Breast epithelium (tissue), 4 donors: ENCODE data around the gene IRF6. TPM values are rescaled to one million over a fixed set of nuclear protein-coding genes. Genes with fewer than 3 reads are reported as not detected.
A peak's percentile ranks its signal among the peaks of the same experiment; 100 is the strongest.

Experiments
- DNase-seq, 2 donors: peaks; one replicate each; pipeline ENCODE4 v3.0.0-alpha.2; 2019; ENCODE audit warnings: low spot score in 2 of 2
- H3K27ac ChIP-seq, 2 donors: fragments of 200-600 bp; sonication (generic) in 1 of 2; one replicate each; pipeline ENCODE4 v1.5.1; 2016 to 2019; ENCODE audit warnings: mild to moderate bottlenecking in 1 of 2
- H3K27me3 ChIP-seq, 2 donors: fragments of 200-600 bp; sonication (generic) in 1 of 2; one replicate each; pipeline versions ENCODE4 v1.5.1 to v1.6.0; 2017 to 2019; ENCODE audit warnings: control low read depth in 1 of 2, mild to moderate bottlenecking in 1 of 2
- H3K36me3 ChIP-seq: fragments of 200-600 bp; one replicate; pipeline ENCODE4 v1.5.1; 2019
- H3K4me1 ChIP-seq, 2 donors: fragments of 200-600 bp; sonication (generic); one replicate each; pipeline ENCODE4 v1.5.1; 2016 to 2019; ENCODE audit warnings: control low read depth in 1 of 2
- H3K4me3 ChIP-seq, 3 donors: fragments of 200-600 bp; sonication (generic); 1 replicate in 2 of 3; 2 replicates in 1 of 3; pipeline ENCODE4 v1.5.1; 2016 to 2019; ENCODE audit warnings: mild to moderate bottlenecking in 3 of 3, moderate library complexity in 2 of 3
- H3K9me3 ChIP-seq, 2 donors: fragments of 200-600 bp; sonication (generic) in 1 of 2; one replicate each; pipeline ENCODE4 v1.5.1; 2016 to 2019; ENCODE audit warnings: control low read depth in 1 of 2
- POLR2A ChIP-seq: fragments of 450-650 bp; IDR thresholded peaks from one replicate; pipeline ENCODE4 v1.6.1; 2016; ENCODE audit warnings: antibody characterized with exemption, mild to moderate bottlenecking, moderate library complexity
- POLR2AphosphoS5 ChIP-seq, 3 donors: sonication (generic); formaldehyde crosslinking; IDR thresholded peaks; one replicate each; pipeline ENCODE4 v1.6.1; 2017; ENCODE audit warnings: antibody characterized with exemption in 3 of 3
- intact Hi-C: fragments of 100-400 bp; cut with DNase I; formaldehyde crosslinking; loops from one replicate; pipeline ENCODE4 v1.15.1; 2023; ENCODE audit warnings: low total_unique reads
- total RNA-seq, 3 donors: library from RNA; depleted of rRNA; stranded (reverse); fragments of >200 nt; gene quantifications; one replicate each; pipeline ENCODE4 v1.1.0, GENCODE V29; 2016
- TF ChIP-seq, protein P1 (sequence below), 3 donors: fragments of 450-650 bp; IDR thresholded peaks; one replicate each; pipeline ENCODE4 v1.5.1; 2016 to 2017; ENCODE audit warnings: antibody characterized with exemption in 3 of 3, mild to moderate bottlenecking in 3 of 3, moderate library complexity in 3 of 3

Gene IRF6
- total RNA-seq, 3 donors from 2014 or later: 1.9 to 81.8 (median 42.9) TPM

DNA sequence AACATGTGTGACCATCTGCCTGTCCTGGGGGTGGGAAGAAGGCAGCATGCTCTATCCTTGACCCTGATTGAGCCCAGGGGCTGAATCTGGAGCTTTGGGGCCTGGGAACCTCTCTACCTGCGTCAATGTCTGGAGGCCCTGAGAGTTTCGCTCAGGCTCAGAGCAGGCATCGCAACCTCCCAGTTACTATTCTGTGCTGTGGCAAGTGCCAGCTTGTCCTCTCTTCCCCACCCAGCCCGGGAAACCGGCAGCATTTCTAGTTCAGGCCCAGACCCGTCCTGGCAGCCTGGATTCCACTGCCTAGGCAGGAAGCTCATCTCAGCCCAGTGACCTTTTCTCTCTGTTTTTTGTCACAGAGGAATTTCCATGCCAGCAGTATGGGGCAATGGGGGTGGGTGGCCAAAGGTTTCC lies 10.0 kb upstream of the IRF6 start:
- intact Hi-C loops: no loop called here
- TF ChIP-seq, protein P1, sequence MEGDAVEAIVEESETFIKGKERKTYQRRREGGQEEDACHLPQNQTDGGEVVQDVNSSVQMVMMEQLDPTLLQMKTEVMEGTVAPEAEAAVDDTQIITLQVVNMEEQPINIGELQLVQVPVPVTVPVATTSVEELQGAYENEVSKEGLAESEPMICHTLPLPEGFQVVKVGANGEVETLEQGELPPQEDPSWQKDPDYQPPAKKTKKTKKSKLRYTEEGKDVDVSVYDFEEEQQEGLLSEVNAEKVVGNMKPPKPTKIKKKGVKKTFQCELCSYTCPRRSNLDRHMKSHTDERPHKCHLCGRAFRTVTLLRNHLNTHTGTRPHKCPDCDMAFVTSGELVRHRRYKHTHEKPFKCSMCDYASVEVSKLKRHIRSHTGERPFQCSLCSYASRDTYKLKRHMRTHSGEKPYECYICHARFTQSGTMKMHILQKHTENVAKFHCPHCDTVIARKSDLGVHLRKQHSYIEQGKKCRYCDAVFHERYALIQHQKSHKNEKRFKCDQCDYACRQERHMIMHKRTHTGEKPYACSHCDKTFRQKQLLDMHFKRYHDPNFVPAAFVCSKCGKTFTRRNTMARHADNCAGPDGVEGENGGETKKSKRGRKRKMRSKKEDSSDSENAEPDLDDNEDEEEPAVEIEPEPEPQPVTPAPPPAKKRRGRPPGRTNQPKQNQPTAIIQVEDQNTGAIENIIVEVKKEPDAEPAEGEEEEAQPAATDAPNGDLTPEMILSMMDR (IDR thresholded peaks at IDR 0.05): no peak
- no peak for TF ChIP-seq POLR2AphosphoS5 (IDR thresholded peaks at IDR 0.05)
- no peak for TF ChIP-seq POLR2A
- H3K27ac ChIP-seq: peak overlapping the region; percentile 81 to 84

DNA sequence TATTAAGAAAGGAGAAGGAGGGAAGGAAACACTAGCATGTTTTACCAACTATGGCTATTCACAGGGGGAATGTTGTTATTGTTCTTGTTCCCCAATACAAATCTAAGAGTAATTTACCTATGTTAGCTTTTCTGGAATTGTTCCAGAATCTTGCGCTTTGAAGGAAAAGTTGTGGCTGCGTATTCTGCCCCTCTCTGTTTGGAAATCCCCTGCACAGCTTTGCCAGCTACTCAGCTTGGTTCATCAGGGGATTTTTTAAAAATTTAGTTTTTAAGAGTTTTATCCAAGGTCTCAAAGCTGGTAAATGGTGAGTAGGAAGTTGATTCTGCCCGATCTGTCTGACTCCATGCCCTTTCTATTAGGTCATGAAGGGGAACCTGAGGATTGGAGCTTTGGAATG lies 9.5 kb upstream of the IRF6 start:
- Histone ChIP-seq H3K4me1 (no peaks in the 10 kb centered on the region), H3K4me3 (no peak overlapping the region), H3K9me3 (no peaks in the 10 kb centered on the region), H3K27me3 (no peaks in the 10 kb centered on the region), H3K36me3 (no peaks in the 10 kb centered on the region), H3K27ac (peak overlapping the region; percentile 81 to 84)
- no peak for TF ChIP-seq POLR2AphosphoS5 (IDR thresholded peaks at IDR 0.05)
- TF ChIP-seq POLR2A: no peak
- TF ChIP-seq, protein P1 (IDR thresholded peaks at IDR 0.05): no peak
- intact Hi-C loops: no loop called here
- no peak for DNase-seq

More for the DNA sequence above, 10.0 kb upstream of the IRF6 start:
- peak in 1 of 2 donors; percentile 95 for DNase-seq
- Histone ChIP-seq H3K4me3 (no peak overlapping the region), H3K9me3 (no peaks in the 10 kb centered on the region), H3K27me3 (no peaks in the 10 kb centered on the region), H3K4me1 (no peaks in the 10 kb centered on the region), H3K36me3 (no peaks in the 10 kb centered on the region)

DNA sequence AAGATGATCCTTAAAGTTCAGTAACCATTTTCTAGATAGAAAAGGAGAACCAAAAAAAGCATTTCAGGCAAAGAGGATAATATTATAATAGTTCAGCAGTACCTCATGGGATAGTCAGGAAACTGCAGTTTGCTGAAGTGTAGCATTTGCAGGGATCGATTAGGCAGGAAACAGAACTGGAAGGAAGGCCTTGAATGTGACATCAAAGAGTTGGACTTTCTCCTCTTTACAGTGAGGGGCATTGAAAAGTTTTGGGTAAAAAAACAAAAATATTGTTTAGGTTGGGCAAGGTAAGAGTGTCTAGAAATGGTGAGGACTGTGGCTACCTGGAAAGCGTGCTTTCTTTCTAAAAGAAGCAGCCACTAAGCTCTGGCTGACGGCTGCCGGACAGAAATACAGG lies 8.0 kb upstream of the IRF6 start:
- Histone ChIP-seq H3K36me3 (no peaks in the 10 kb centered on the region), H3K9me3 (no peaks in the 10 kb centered on the region), H3K4me3 (no peak overlapping the region), H3K27ac (peak overlapping the region in 1 of 2 donors; percentile 36), H3K4me1 (no peaks in the 10 kb centered on the region), H3K27me3 (no peaks in the 10 kb centered on the region)
- TF ChIP-seq POLR2AphosphoS5 (IDR thresholded peaks at IDR 0.05): no peak
- TF ChIP-seq POLR2A: no peak
- intact Hi-C loops: no loop called here
- DNase-seq: no peak

DNA sequence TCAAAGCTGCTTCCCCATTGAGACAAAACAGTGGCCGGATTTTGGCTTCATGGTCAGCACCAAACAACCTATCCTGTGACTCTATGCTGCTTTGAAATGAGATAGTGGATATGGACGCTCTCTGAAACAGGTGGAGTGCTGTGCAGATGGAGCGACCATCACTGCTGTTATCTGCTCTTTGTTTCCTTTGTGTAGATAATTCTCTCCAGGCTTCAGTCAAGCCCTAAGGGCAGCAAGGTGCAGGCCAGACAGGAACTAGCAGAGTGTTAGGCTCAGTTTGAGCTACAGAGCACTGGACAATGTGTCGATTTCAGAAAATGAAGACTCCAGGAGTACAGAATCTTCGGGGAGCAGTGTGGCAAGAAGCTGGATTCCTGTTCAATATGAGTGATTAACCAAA lies 4.8 kb upstream of the IRF6 start:
- H3K27ac ChIP-seq: no peak overlapping the region
- no peaks in the 10 kb centered on the region for H3K9me3 ChIP-seq
- H3K36me3 ChIP-seq: no peaks in the 10 kb centered on the region
- no peaks in the 10 kb centered on the region for H3K27me3 ChIP-seq
- no peaks in the 10 kb centered on the region for H3K4me1 ChIP-seq
- no peak overlapping the region for H3K4me3 ChIP-seq
- TF ChIP-seq, protein P1 (IDR thresholded peaks at IDR 0.05): no peak
- TF ChIP-seq POLR2AphosphoS5 (IDR thresholded peaks at IDR 0.05): no peak
- TF ChIP-seq POLR2A: no peak
- no peak for DNase-seq
- intact Hi-C loops: no loop called here

DNA sequence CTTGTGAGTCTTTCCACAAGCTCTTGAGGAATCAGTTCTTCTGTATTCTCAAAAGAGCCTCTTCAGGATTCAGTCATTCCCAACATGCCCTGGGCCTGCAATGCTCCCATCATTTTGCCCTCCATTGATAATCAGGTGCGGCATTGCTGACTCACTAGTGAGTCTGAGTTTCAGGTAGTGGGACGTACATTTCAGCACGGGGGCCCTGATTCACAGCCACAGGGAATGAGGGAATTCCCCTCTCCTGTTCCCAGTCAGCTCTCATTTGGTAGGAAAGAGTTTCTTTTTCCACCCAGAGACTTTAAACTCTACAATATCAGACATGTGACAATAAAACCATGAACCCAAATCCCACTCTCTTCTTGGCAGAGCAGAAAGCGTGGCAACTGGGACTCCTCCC lies 3.7 kb upstream of the IRF6 start:
- Histone ChIP-seq H3K4me1 (no peaks in the 10 kb centered on the region), H3K27ac (no peak overlapping the region), H3K36me3 (no peaks in the 10 kb centered on the region), H3K27me3 (no peaks in the 10 kb centered on the region), H3K9me3 (no peaks in the 10 kb centered on the region), H3K4me3 (no peak overlapping the region)
- TF ChIP-seq, protein P1 (IDR thresholded peaks at IDR 0.05): no peak
- TF ChIP-seq POLR2AphosphoS5 (IDR thresholded peaks at IDR 0.05): no peak
- TF ChIP-seq POLR2A: no peak
- no peak for DNase-seq
- intact Hi-C loops: no loop called here

DNA sequence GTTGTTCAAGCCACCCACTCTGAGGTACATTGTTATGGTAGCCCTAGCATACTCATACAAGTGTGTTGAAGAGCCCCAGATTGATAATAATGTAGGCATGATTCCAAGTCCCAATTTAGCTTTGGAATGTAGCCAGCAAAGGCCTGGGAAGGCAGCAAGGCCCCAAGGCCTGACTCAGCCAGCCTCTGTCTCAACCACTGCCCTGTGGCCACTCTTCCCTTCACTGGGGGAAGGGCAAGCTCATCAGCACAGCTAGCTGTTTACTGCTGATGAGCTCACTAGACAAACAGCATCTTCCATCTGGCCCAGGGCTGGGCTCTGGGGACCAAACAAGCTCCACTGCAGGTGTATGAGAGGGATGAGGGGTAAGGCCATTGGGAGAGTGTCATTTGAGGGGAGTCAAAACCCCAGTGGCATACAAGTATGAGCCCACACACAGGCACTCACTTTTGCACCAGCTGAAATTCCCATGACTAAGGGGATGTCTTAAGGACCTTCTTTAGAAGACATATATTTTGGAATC lies 2.2 kb upstream of the IRF6 start:
- H3K27ac ChIP-seq: peak overlapping the region; percentile 10 to 18
- DNase-seq: no peak
- TF ChIP-seq POLR2A (no peak), POLR2AphosphoS5 (IDR thresholded peaks at IDR 0.05) (no peak)
- TF ChIP-seq, protein P1 (IDR thresholded peaks at IDR 0.05): no peak

More for the DNA sequence above, 2.2 kb upstream of the IRF6 start:
- Histone ChIP-seq H3K4me3 (no peak overlapping the region), H3K36me3 (no peaks in the 10 kb centered on the region), H3K9me3 (no peaks in the 10 kb centered on the region), H3K27me3 (no peaks in the 10 kb centered on the region), H3K4me1 (no peaks in the 10 kb centered on the region)
- intact Hi-C loops: no loop called here
